ENCODE measurements around the gene MYOCD. TPM values are rescaled to one million over a fixed set of nuclear protein-coding genes. Genes with fewer than 3 reads are reported as not detected.

MYOCD gene
- total RNA-seq, 1 experiment from 2014 or later = 0.24 TPM

DNA sequence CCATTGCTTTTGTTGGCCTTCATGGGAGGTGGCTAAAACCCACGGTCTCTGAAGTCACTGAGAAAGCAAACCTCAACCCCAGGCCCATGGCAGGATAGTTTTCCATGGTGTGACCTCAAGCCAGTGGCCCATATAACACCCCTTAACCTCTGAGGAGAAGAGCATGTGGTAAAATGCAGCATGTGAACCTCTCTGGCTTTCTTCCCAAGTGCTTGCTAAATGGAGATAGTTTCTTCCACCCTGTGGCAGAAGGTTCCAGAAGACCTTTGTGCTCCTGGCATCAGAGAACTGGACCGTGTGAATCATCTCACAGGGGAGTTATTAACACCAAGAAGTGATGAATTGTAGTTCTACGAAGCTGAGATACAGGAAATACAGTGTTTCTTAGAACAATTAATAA, 47.3 kb downstream of the MYOCD start:
- Histone ChIP-seq H3K36me3 (replicated peaks; ENCODE audit: control insufficient read depth, insufficient read depth, low read length) (no peaks in the 10 kb centered on the region), H3K27me3 (ENCODE audit: control insufficient read depth, insufficient read depth, low read length) (no peaks in the 10 kb centered on the region), H3K4me3 (ENCODE audit: insufficient read depth, low read depth, low read length) (no peak overlapping the region)
- no peak for DNase-seq

DNA sequence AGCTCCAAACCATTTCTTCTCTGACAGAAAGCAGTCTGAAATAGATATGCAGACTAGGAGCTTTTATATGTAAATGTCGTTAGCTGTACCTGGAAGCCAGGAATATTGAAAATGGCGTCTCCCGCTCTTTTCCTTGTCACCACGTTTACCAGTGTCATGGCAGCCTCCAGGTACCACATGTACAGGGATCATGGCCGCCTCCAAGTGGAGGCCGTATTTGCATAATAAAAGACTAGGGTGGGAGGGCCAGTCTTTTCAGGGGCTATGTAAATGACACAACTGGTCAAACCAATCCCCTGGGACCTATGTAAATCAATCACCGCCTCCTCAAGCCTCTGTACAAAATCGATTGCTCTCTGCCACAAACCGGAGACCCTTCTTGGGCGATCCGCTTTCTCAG, 54.3 kb downstream of the MYOCD start:
- H3K27me3 ChIP-seq (ENCODE audit: control insufficient read depth, insufficient read depth, low read length) = no peaks in the 10 kb centered on the region
- peak; percentile 29 for DNase-seq
- H3K4me3 ChIP-seq (ENCODE audit: insufficient read depth, low read depth, low read length) = no peak overlapping the region
- no peaks in the 10 kb centered on the region for H3K36me3 ChIP-seq (replicated peaks; ENCODE audit: control insufficient read depth, insufficient read depth, low read length)

DNA sequence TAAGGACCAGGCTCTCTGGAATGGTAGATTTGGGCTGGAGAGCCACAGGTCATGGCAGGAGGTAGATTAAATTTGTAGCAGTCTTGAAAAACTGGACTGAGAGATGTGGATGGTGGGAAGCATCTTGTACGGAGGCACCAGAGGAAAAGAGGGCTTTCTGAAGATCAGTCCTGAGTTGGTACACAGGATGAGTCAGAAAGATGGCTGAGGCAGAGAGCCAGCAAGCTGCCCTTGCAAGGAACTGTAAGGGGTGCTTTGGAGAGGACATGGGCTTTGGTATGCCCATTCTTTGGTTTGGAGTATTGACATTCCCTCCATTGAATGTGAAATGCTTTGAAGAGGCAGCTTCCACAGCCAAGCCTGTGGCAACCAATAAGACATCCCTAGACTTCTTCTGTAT, 55.9 kb downstream of the MYOCD start:
- Histone ChIP-seq H3K36me3 (replicated peaks; ENCODE audit: control insufficient read depth, insufficient read depth, low read length) (no peaks in the 10 kb centered on the region), H3K27me3 (ENCODE audit: control insufficient read depth, insufficient read depth, low read length) (no peaks in the 10 kb centered on the region), H3K4me3 (ENCODE audit: insufficient read depth, low read depth, low read length) (no peak overlapping the region)
- no peak for DNase-seq

DNA sequence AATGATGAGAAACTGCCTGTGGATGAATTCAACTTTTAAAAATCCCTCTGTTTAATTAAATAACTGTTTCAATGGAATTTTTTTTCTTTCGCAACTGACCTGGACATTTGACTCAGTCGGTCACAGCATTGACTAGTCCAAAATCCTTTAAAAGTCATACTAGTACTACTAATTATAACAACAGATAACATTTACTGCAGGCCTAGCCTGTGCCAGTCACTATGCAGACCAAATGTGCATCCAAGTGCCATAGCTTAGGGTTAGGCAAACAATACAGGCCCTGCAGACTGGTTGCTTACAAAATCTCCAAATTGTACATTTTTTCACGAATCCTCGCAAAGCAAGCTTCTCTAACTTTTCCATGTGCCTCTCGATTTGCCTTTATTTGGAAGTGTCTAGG, 56.6 kb downstream of the MYOCD start:
- Histone ChIP-seq H3K4me3 (ENCODE audit: insufficient read depth, low read depth, low read length) (no peak overlapping the region), H3K36me3 (replicated peaks; ENCODE audit: control insufficient read depth, insufficient read depth, low read length) (no peaks in the 10 kb centered on the region), H3K27me3 (ENCODE audit: control insufficient read depth, insufficient read depth, low read length) (no peaks in the 10 kb centered on the region)
- no peak for DNase-seq

DNA sequence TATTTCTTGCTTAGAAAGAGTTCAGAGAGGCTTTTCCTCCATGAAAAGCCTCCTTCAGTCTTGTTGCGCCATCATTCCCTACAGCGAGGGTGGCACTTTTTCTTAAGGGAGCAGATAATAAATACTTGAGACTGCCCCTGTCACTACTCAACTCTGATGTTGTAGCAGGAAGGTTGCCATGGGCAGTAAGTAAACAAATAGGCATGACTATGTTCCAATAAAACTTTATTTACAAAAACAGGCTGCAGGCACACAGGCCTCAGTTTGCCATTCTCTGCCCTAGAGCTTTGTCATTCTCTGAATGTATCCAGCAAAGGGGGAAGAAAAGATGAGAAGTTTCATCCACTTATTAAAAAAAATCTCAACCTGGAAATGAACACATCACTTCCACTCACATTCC, 60.4 kb downstream of the MYOCD start:
- DNase-seq = no peak

DNA sequence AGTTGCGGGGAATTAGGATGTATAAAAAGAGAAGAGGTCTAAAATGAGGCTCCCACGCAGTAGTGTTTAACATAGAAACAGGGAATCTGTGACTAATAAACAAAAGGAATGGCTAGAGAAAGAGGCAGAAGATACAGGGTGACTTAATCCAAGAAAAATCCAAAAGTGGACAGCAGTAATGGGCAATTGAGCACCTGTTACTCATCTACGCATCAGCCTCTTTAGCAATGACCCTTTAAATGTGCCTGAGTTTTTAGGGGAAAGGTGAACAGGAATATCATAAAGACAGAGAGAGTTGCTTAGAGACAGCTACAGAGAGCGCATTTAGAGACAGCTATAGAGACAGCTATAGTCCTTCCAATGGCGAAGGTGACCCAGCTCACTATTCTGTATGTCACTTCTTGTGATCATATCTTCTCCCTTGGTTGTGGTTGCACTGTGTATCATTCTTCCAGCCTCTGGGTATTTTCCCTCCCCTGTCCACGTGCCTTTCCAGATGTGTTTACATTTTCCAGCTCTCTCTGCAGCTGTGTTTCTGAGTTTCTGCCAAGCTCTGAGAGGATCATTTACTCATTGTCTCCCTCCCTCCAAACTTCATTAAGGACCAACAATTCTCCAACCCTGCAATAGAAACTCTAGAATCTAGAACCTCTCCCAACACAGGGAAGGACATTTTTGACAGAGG, 61.5 kb downstream of the MYOCD start:
- H3K27me3 ChIP-seq (ENCODE audit: control insufficient read depth, insufficient read depth, low read length) = no peaks in the 10 kb centered on the region
- no peak overlapping the region for H3K4me3 ChIP-seq (ENCODE audit: insufficient read depth, low read depth, low read length)
- no peaks in the 10 kb centered on the region for H3K36me3 ChIP-seq (replicated peaks; ENCODE audit: control insufficient read depth, insufficient read depth, low read length)
- DNase-seq = no peak

More for the DNA sequence above, 60.4 kb downstream of the MYOCD start:
- Histone ChIP-seq H3K27me3 (ENCODE audit: control insufficient read depth, insufficient read depth, low read length) (no peaks in the 10 kb centered on the region), H3K36me3 (replicated peaks; ENCODE audit: control insufficient read depth, insufficient read depth, low read length) (no peaks in the 10 kb centered on the region), H3K4me3 (ENCODE audit: insufficient read depth, low read depth, low read length) (no peak overlapping the region)

DNA sequence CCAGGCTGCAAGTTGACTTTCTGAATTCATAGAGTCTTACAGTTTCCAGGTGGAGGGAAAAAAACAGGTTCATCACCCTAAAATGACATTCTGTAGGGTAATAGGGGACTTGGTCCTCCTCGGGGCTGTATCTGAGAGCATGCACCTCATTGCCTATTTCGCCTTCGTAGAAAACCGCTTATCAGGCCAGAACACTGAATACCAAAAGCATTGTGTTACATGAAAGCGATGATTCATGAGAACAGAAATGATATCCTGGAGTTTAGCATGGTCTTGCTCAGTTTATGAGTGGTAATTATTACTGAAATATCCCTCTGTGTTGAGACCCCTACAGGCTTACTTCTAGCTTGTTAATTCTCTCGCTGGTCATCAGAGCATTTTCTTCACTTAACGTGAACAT, 62.2 kb downstream of the MYOCD start:
- no peaks in the 10 kb centered on the region for H3K36me3 ChIP-seq (replicated peaks; ENCODE audit: control insufficient read depth, insufficient read depth, low read length)
- DNase-seq = no peak

DNA sequence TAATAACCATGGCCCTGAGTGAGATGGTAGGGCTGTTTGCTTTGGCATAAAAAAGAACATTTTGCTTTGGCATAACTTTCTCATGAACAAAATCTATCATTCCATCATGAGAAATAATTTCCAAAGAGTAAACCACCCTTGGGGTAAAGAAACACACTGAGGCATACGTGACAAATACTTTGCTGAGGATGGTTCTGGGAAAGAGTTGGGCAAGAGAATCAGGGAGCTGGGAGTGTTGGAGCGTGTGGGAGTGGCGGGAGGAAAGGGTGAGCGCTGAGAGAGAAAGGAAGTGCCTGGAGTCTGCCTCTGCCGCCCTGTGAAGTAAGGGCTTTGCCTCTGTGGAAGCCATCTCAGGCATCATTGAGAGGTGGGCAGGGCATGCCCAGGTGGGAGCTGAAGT, 63.4 kb downstream of the MYOCD start:
- no peak for DNase-seq
- Histone ChIP-seq H3K27me3 (ENCODE audit: control insufficient read depth, insufficient read depth, low read length) (no peaks in the 10 kb centered on the region), H3K36me3 (replicated peaks; ENCODE audit: control insufficient read depth, insufficient read depth, low read length) (no peaks in the 10 kb centered on the region), H3K4me3 (ENCODE audit: insufficient read depth, low read depth, low read length) (no peak overlapping the region)

More for the DNA sequence above, 62.2 kb downstream of the MYOCD start:
- Histone ChIP-seq H3K27me3 (ENCODE audit: control insufficient read depth, insufficient read depth, low read length) (no peaks in the 10 kb centered on the region), H3K4me3 (ENCODE audit: insufficient read depth, low read depth, low read length) (no peak overlapping the region)

DNA sequence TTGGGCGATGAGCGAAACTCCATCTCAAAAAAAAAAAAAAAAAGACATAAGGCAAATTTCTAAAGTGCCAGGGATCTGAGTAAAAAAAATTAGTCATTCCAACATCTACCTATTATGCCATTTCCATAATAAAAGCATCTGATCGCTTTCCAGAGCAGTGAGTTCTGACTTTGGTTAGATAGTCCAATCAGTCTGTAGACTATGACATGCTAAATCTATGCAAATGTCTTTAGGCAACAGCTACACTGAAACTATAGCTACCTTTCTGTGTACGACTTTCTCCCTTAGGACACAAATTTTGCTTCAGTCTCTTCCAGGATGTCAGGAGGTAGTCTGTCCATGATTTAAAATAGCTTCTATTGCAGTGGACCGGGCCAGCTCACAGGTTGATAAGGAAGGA, 64.7 kb downstream of the MYOCD start:
- no peak for DNase-seq
- Histone ChIP-seq H3K4me3 (ENCODE audit: insufficient read depth, low read depth, low read length) (no peak overlapping the region), H3K27me3 (ENCODE audit: control insufficient read depth, insufficient read depth, low read length) (no peaks in the 10 kb centered on the region), H3K36me3 (replicated peaks; ENCODE audit: control insufficient read depth, insufficient read depth, low read length) (no peaks in the 10 kb centered on the region)

DNA sequence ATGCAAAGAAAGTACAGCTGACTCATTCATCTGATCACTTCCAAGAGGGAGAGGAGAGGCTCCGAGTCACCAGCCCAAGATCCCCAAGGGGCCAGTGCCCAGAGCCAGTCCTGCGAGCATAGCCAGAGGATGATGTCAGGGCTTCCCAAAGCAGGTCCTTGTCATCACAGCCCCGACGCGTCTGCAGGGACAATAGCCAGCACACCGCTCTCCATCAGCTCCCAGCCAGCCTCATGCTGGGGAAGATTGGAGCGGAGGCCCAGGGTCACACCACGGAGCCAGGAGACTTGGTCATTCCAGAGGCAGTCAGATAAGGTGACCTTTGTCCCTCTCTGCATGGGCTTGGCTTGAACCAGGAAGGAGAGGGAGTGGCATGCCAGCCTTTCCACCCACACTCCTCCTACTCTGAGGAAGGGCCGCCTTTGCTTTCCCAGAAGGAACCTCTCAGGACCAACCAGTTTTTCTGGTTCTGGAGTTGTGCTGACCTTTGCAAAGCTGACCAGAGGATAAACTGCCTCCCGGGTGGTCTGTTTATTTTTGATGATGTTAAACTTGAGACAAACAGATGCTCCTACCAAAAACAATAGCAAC, 65.3 kb downstream of the MYOCD start:
- no peak overlapping the region for H3K4me3 ChIP-seq (ENCODE audit: insufficient read depth, low read depth, low read length)
- peak; percentile 50 for DNase-seq
- H3K27me3 ChIP-seq (ENCODE audit: control insufficient read depth, insufficient read depth, low read length) = no peaks in the 10 kb centered on the region
- no peaks in the 10 kb centered on the region for H3K36me3 ChIP-seq (replicated peaks; ENCODE audit: control insufficient read depth, insufficient read depth, low read length)

DNA sequence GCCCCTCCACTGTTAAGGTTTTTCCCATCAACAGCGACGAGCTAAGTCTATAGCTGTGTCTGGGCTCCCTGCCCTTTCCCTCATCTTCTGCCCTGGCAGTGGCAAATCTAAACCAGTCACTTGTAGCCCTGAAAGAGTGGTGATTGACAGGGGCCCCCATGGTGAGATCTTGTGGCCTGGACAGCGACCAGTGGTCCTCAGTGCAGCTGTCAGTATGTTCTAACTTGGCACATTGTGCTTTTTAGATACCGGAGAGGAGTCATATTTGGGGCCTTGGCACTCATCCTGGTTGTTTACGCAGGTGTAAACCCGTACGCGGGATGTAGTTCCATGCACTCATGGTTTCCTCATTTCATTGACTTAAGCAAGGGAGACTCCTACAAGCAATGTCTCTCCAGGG, 66.1 kb downstream of the MYOCD start:
- Histone ChIP-seq H3K4me3 (ENCODE audit: insufficient read depth, low read depth, low read length) (no peak overlapping the region), H3K27me3 (ENCODE audit: control insufficient read depth, insufficient read depth, low read length) (no peaks in the 10 kb centered on the region), H3K36me3 (replicated peaks; ENCODE audit: control insufficient read depth, insufficient read depth, low read length) (no peaks in the 10 kb centered on the region)
- DNase-seq = no peak

DNA sequence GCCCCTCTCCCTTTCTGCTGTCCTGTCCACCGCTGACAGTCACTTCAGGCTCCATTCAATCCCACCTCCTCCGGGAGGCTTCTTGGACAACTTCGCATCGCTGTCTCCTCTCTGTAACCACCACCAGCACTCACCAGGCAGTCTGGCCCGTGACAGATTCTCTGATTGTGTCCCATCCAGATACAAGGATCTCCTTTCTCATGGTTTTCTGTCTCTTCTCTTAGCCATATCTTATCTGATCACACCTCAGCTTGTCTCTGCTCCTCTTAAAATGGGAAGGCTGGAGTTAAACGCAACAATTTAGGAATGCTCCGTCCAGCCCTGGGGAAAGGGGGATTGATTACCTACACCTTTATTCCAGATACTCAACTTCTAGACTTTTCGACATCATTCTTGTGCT, 66.7 kb downstream of the MYOCD start:
- DNase-seq = no peak
- H3K36me3 ChIP-seq (replicated peaks; ENCODE audit: control insufficient read depth, insufficient read depth, low read length) = no peaks in the 10 kb centered on the region
- H3K27me3 ChIP-seq (ENCODE audit: control insufficient read depth, insufficient read depth, low read length) = no peaks in the 10 kb centered on the region
- no peak overlapping the region for H3K4me3 ChIP-seq (ENCODE audit: insufficient read depth, low read depth, low read length)

DNA sequence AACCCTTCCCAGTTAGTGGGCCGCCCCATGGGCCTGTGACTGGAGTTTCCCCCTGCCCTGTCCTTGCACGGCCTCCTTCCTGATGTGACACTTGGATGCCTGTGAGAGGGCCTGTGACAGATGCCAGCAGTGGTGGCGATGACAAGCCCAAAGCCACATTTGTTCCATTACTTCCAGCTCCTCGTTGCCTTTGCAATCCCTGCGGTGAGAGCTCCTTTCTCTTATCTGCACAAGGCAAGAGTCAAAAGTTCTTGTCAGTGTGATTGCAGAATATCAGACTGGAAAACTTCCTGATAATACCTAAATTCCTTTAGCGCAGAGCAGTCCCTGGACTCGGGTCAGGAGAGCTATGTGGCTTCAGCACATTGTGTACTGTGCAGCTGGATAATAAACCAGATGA, 69.2 kb downstream of the MYOCD start:
- Histone ChIP-seq H3K36me3 (replicated peaks; ENCODE audit: control insufficient read depth, insufficient read depth, low read length) (no peaks in the 10 kb centered on the region), H3K27me3 (ENCODE audit: control insufficient read depth, insufficient read depth, low read length) (no peaks in the 10 kb centered on the region), H3K4me3 (ENCODE audit: insufficient read depth, low read depth, low read length) (no peak overlapping the region)
- no peak for DNase-seq

DNA sequence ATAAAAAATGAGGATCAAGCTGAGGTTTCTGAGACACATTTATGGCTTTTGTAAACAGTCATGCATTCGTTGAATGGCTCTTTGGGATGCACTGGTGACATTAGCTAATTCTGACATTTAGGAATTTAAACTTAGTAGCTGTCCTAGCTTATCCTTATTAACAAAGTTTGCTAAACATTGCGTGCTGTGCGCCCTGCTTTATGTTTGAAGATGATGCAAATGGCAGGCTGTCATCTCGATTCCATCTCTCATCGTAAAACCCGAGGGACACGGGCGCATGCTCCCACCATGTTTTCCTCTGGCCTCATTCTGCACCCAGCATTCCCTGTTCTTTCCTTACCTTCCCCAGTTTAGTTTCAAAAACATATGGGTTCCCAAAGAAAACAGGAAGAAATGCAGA, 69.8 kb downstream of the MYOCD start:
- H3K27me3 ChIP-seq (ENCODE audit: control insufficient read depth, insufficient read depth, low read length) = no peaks in the 10 kb centered on the region
- no peak for DNase-seq
- no peaks in the 10 kb centered on the region for H3K36me3 ChIP-seq (replicated peaks; ENCODE audit: control insufficient read depth, insufficient read depth, low read length)
- no peak overlapping the region for H3K4me3 ChIP-seq (ENCODE audit: insufficient read depth, low read depth, low read length)

DNA sequence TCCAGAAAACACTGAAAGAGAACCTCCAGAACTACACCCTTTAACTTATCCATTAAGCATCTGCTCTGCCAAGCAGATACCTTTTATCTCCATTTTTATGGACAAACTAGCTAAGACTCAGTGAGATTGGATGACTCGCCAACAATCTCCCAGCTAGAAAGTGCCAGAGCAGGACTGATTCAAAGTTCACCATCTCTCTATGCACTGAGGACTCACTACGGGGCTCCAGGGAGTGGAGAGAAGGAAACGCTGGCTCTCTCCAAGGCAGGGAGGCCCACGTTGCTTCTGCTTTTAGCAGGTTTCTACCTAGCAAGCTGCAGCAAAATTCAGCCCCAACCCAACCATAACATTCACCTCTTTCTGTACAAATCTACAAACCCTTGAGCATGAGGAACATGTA, 70.8 kb downstream of the MYOCD start:
- Histone ChIP-seq H3K27me3 (ENCODE audit: control insufficient read depth, insufficient read depth, low read length) (no peaks in the 10 kb centered on the region), H3K36me3 (replicated peaks; ENCODE audit: control insufficient read depth, insufficient read depth, low read length) (no peaks in the 10 kb centered on the region), H3K4me3 (ENCODE audit: insufficient read depth, low read depth, low read length) (no peak overlapping the region)
- no peak for DNase-seq
